OCI-LY1 (cell line): ENCODE data around the gene FAM78A.

Source experiments
- H2AFZ ChIP-seq: fragments of 200-600 bp; sonication (generic), shearing (Covaris generic); 2 replicates; pipeline ENCODE4 v1.6.0; 2014; ENCODE audit warnings: antibody characterized with exemption, mild to moderate bottlenecking, low read length
- H3F3A ChIP-seq: fragments of 200-600 bp; sonication (generic), shearing (Covaris generic); 2 replicates; pipeline ENCODE4 v1.6.0; 2014; ENCODE audit warnings: mild to moderate bottlenecking, antibody characterized with exemption, low read length, moderate library complexity; ENCODE audit not compliant: insufficient read depth
- H3K27ac ChIP-seq: fragments of 200-600 bp; sonication (generic); 2 replicates; pipeline ENCODE4 v1.5.1; 2014; ENCODE audit warnings: low read length, mixed run types, mild to moderate bottlenecking, low read depth; ENCODE audit not compliant: poor library complexity, severe bottlenecking
- H3K27me3 ChIP-seq: fragments of 200-600 bp; sonication (generic); 2 replicates; pipeline ENCODE4 v1.6.0; 2014; ENCODE audit warnings: antibody characterized with exemption, mild to moderate bottlenecking, low read length, moderate library complexity; ENCODE audit not compliant: insufficient read depth
- H3K36me3 ChIP-seq: fragments of 200-600 bp; sonication (generic); 2 replicates; pipeline ENCODE4 v1.6.1; 2014; ENCODE audit warnings: mild to moderate bottlenecking, antibody characterized with exemption, low read length, moderate library complexity, mixed read lengths; ENCODE audit not compliant: insufficient read depth
- H3K4me1 ChIP-seq: fragments of 200-600 bp; sonication (generic); 2 replicates; pipeline ENCODE4 v1.5.1; 2014; ENCODE audit warnings: mild to moderate bottlenecking, low read length, moderate library complexity; ENCODE audit not compliant: insufficient read depth, severe bottlenecking
- H3K4me2 ChIP-seq: fragments of 200-600 bp; sonication (generic), shearing (Covaris generic); 2 replicates; pipeline ENCODE4 v1.6.1; 2014; ENCODE audit warnings: low read length
- H3K4me3 ChIP-seq: fragments of 200-600 bp; sonication (generic); 2 replicates; pipeline ENCODE4 v1.5.1; 2014; ENCODE audit warnings: low read length, low read depth, mild to moderate bottlenecking, mixed read lengths; ENCODE audit not compliant: poor library complexity, severe bottlenecking
- H3K79me2 ChIP-seq: fragments of 200-600 bp; shearing (Covaris generic); 2 replicates; pipeline ENCODE4 v1.6.1; 2016; ENCODE audit warnings: mixed run types, low read length, mixed read lengths; ENCODE audit not compliant: insufficient read depth
- H3K9ac ChIP-seq: fragments of 200-600 bp; sonication (generic), shearing (Covaris generic); 2 replicates; pipeline ENCODE4 v1.6.1; 2014; ENCODE audit warnings: mild to moderate bottlenecking, low read length, mixed read lengths
- H3K9me2 ChIP-seq: fragments of 200-600 bp; sonication (generic), shearing (Covaris generic); 2 replicates; pipeline ENCODE4 v1.6.1; 2014; ENCODE audit warnings: low read depth, mild to moderate bottlenecking, low read length, mixed read lengths
- H3K9me3 ChIP-seq: fragments of 200-600 bp; shearing (Covaris generic); 2 replicates; pipeline ENCODE4 v1.6.1; 2014; ENCODE audit warnings: low read length, mixed read lengths
- H4K20me1 ChIP-seq: fragments of 200-600 bp; sonication (generic), shearing (Covaris generic); 2 replicates; pipeline ENCODE4 v1.6.0; 2016; ENCODE audit warnings: mild to moderate bottlenecking, low read length; ENCODE audit not compliant: insufficient read depth
- EZH2 ChIP-seq: fragments of 200-600 bp; sonication (generic), shearing (Covaris generic); IDR thresholded peaks from 2 replicates; pipeline ENCODE4 v1.8.0; 2017; ENCODE audit warnings: borderline replicate concordance, mixed run types, mild to moderate bottlenecking, antibody characterized with exemption, low read length, moderate library complexity, mixed read lengths
- TF ChIP-seq, protein P1 (sequence below): fragments of 200-600 bp; sonication (generic), shearing (Covaris generic); IDR thresholded peaks from 2 replicates; pipeline ENCODE4 v1.5.1; 2017; ENCODE audit warnings: mild to moderate bottlenecking, antibody characterized with exemption, low read length, moderate library complexity, mixed read lengths

FAM78A gene

DNA sequence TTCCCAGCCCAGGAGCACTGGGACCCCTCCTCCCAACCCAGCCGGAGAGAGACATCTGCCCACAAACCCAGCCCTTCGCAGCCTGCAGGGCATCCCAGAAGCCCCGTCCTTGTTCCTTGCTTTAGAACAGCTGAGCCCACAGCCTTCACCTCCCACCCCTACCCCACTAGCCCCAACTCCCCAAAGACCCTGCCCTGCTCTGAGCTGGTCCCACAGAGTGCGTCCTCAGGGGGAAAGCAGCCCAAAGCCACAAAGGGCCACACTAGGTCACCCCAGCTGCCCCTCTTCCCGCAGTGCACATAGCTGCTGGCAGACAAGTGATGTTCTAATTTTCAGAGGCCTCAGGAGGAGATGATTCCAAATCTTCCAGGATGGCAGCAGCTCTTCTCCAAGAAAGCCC lies 22.0 kb upstream of the FAM78A start:
- Histone ChIP-seq H3K27me3 (no peaks in the 10 kb centered on the region; the same call in 1 of the 2 replicates), H3K4me2 (no peak overlapping the region), H3K27ac (no peak overlapping the region), H2AFZ (no peak overlapping the region), H3K4me1 (no peaks in the 10 kb centered on the region), H4K20me1 (no peaks in the 10 kb centered on the region), H3K36me3 (no peaks in the 10 kb centered on the region), H3K4me3 (no peak overlapping the region), H3K79me2 (no peaks in the 10 kb centered on the region), H3K9me3 (no peaks in the 10 kb centered on the region), H3K9ac (no peak overlapping the region), H3F3A (no peaks in the 10 kb centered on the region), H3K9me2 (no peaks in the 10 kb centered on the region)
- TF ChIP-seq, protein P1, sequence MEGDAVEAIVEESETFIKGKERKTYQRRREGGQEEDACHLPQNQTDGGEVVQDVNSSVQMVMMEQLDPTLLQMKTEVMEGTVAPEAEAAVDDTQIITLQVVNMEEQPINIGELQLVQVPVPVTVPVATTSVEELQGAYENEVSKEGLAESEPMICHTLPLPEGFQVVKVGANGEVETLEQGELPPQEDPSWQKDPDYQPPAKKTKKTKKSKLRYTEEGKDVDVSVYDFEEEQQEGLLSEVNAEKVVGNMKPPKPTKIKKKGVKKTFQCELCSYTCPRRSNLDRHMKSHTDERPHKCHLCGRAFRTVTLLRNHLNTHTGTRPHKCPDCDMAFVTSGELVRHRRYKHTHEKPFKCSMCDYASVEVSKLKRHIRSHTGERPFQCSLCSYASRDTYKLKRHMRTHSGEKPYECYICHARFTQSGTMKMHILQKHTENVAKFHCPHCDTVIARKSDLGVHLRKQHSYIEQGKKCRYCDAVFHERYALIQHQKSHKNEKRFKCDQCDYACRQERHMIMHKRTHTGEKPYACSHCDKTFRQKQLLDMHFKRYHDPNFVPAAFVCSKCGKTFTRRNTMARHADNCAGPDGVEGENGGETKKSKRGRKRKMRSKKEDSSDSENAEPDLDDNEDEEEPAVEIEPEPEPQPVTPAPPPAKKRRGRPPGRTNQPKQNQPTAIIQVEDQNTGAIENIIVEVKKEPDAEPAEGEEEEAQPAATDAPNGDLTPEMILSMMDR = no peak
- no peak for TF ChIP-seq EZH2

DNA sequence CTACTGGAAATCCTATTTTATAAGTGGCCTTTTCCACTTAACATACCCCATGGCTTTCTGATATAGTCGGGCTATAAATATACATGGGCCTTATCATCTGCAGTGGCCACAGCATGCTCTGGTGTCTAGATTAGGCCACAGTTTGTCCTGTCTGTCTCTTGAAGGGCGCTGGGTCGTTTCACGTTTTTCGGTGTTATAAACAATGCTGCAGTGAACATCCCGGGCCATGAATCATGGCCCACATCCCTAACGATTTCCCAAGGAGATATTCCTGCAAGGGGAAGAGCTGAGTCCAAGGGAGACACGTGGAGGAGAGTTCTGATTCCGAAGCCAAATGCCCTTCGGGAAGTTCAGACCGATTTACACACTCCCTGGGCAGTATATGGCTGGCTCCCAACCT lies 21.6 kb upstream of the FAM78A start:
- Histone ChIP-seq H3K79me2 (no peaks in the 10 kb centered on the region), H3K27ac (no peak overlapping the region), H3K36me3 (no peaks in the 10 kb centered on the region), H3F3A (no peaks in the 10 kb centered on the region), H3K9ac (no peak overlapping the region), H3K4me3 (no peak overlapping the region), H3K4me2 (no peak overlapping the region), H3K27me3 (no peaks in the 10 kb centered on the region; the same call in 1 of the 2 replicates), H2AFZ (no peak overlapping the region), H3K9me2 (no peaks in the 10 kb centered on the region), H4K20me1 (no peaks in the 10 kb centered on the region), H3K4me1 (no peaks in the 10 kb centered on the region), H3K9me3 (no peaks in the 10 kb centered on the region)
- TF ChIP-seq EZH2 = no peak
- TF ChIP-seq, protein P1 = no peak

DNA sequence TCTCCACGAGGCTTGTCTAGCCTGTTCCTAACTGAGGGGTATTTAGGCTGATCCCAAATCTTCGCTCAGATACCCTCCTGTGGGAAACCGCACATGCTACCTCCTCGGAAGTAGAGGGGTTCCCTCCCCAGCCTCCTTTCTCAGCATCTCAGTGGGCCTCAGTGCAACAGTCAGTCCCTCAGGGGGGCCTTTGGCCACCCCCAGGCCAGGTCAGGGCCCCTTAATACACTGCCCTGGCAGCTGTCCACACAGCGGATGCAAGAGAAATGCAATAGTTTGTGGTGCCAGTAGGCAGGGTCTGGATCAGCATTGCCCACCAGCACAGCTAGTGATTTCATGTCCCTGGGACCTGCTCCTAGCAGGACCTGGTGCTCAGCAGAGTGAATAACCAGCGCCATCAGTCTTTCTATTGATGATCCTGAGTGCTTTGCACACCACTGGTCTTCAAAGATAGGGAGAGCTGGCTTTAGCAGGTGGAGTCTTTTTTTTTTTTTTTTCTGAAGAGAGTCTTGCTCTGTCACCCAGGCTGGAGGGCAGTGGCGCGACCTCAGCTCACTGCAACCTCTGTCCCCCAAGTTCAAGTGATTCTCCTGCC lies 20.7 kb upstream of the FAM78A start:
- Histone ChIP-seq H4K20me1 (no peaks in the 10 kb centered on the region), H3K4me2 (no peak overlapping the region), H3K36me3 (no peaks in the 10 kb centered on the region), H3K4me3 (no peak overlapping the region), H3K9ac (no peak overlapping the region), H3K9me3 (no peaks in the 10 kb centered on the region), H3K27ac (no peak overlapping the region), H3K4me1 (no peaks in the 10 kb centered on the region), H3K27me3 (peaks cover 3% of the 10 kb centered on the region; the same call in 1 of the 2 replicates), H3K79me2 (no peaks in the 10 kb centered on the region), H3K9me2 (no peaks in the 10 kb centered on the region), H2AFZ (no peak overlapping the region), H3F3A (no peaks in the 10 kb centered on the region)
- TF ChIP-seq, protein P1 = no peak
- TF ChIP-seq EZH2 = no peak
